Measurements from ENCODE around the gene VSX1.

The VSX1 gene

DNA sequence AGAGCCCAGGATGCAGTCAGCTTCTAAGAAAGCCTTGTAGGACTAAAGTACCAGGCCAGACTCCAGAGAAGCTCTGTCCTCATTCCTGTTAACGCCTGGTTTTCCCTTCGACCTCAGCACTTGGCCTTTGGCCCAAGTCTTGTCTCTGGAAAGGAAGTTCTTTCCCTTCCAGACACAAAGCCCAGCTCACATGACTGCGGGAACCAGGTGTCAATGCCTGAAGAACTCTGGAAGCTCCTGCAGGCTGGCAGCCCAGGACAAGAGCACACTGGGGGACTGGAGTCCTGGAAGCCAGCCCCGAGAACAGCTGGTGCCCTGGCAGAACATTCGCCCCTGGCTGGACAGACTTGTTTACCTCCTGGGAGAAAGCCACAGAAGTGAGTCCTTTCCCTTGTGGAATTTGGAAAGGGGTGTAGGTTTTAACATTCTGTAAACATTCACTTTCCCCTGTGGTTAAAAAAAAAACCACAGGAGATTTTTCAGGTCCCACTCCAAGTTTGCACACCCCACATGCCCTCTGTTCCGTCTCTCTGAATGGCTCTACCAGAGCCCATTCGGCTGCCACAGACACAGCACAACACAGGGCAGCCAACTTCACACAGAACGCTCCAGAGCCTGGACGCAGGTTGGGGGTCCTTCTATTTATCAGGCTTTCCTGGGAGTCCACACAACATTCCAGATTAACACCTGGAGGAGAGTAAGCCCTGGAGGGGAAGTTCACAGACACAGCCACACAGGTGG lies 42.1 kb downstream of the VSX1 start:
- Mint-ChIP-seq H3K9me3 (no peaks in the 10 kb centered on the region), H3K27ac (no peak overlapping the region), H3K4me1 (ENCODE audit: low read depth) (peaks cover 37% of the 10 kb centered on the region), H3K27me3 (ENCODE audit: low read depth) (no peaks in the 10 kb centered on the region), H3K36me3 (ENCODE audit: low read depth) (peaks cover 6% of the 10 kb centered on the region), H3K4me3 (no peak overlapping the region)
- DNase-seq (ENCODE audit: low spot score), result no peak

DNA sequence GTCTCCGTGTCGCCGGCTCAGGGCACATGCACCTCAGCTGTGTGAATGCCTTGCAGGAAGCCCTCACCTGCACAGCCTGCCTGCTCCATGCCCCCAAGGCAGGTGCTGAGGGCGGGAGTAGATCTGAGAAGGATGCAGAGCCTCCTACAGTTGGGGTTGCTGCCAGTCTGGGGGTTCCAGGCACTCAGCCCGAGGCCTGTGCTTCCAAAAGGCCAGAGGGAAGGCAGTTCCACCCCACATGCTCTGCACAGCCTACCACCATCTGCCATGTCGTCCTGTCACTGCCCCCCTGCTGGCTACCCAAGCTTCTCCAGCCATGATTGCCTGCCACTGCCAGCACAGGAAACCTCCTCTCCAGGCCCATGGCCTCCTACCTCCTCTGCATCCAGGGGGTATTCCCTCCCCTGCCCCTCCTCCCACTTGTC lies 43.3 kb downstream of the VSX1 start:
- DNase-seq (ENCODE audit: low spot score), result no peak
- no peak overlapping the region for H3K4me3 Mint-ChIP-seq
- H3K36me3 Mint-ChIP-seq (ENCODE audit: low read depth), result peaks cover 6% of the 10 kb centered on the region
- H3K27ac Mint-ChIP-seq, result peak overlapping the region; percentile 26
- no peaks in the 10 kb centered on the region for H3K27me3 Mint-ChIP-seq (ENCODE audit: low read depth)
- no peaks in the 10 kb centered on the region for H3K9me3 Mint-ChIP-seq
- H3K4me1 Mint-ChIP-seq (ENCODE audit: low read depth), result peaks cover 37% of the 10 kb centered on the region

DNA sequence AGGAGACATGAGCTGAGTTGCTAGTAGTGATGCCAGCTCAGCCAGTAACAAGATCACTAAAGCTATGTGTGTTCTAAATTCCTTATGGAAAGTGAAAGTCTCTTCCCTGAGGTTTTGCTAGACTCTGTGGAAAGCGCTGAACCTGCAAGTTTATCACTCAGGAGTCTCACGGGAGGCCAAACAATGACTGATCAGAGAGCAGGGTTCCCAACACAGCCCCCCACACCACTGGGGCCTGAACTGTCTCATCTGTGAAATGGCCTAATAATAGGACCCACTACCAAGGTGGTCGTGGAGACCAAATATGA lies 43.9 kb downstream of the VSX1 start:
- DNase-seq (ENCODE audit: low spot score), result no peak
- H3K9me3 Mint-ChIP-seq, result no peaks in the 10 kb centered on the region

DNA sequence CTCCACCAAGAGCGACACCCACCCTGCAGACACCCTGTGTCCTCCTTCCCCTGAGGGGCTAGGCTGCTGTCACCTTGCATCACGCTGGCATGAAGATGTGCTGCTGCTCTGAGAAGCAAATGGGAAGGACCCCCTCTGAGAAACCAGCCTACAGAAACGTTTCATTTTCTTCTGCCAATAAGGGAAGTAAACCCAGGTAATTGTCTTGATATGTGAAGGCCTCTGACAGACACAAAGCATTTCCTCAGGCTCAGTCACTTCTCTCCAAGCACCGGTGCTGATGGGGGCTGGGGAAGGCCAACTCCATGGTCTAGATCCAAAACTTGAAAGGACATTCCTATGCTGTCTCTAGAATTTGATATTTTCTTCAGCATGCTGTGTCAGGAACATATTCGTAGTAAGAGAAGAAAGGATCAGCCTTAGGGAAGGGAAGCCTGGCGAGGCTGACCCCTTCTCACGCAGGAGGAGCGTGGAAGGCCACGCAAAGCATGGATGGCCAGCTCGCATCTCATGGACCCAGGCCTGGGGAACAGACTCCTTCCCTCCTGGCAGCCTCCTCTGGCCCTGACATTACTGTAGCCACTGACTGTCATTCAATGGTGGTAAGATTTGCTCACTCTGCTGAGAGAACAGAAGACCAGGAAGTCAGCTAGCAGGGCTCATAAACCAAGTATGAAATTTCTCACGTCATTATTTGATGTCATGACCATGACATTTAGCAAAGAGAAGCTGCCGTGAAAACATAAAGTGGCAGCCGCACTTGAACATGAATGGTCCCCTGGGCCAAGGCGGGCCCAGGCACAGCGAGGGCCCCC lies 44.4 kb downstream of the VSX1 start:
- peak overlapping the region; percentile 72 for H3K4me3 Mint-ChIP-seq
- no peaks in the 10 kb centered on the region for H3K27me3 Mint-ChIP-seq (ENCODE audit: low read depth)
- no peak overlapping the region for H3K27ac Mint-ChIP-seq
- no peak for DNase-seq (ENCODE audit: low spot score)
- H3K9me3 Mint-ChIP-seq, result no peaks in the 10 kb centered on the region
- peaks cover 30% of the 10 kb centered on the region for H3K4me1 Mint-ChIP-seq (ENCODE audit: low read depth)
- peaks cover 4% of the 10 kb centered on the region for H3K36me3 Mint-ChIP-seq (ENCODE audit: low read depth)

More for the DNA sequence above, 43.9 kb downstream of the VSX1 start:
- no peak overlapping the region for H3K27ac Mint-ChIP-seq
- H3K36me3 Mint-ChIP-seq (ENCODE audit: low read depth), result peaks cover 6% of the 10 kb centered on the region
- no peaks in the 10 kb centered on the region for H3K27me3 Mint-ChIP-seq (ENCODE audit: low read depth)
- H3K4me1 Mint-ChIP-seq (ENCODE audit: low read depth), result peaks cover 34% of the 10 kb centered on the region
- H3K4me3 Mint-ChIP-seq, result no peak overlapping the region

DNA sequence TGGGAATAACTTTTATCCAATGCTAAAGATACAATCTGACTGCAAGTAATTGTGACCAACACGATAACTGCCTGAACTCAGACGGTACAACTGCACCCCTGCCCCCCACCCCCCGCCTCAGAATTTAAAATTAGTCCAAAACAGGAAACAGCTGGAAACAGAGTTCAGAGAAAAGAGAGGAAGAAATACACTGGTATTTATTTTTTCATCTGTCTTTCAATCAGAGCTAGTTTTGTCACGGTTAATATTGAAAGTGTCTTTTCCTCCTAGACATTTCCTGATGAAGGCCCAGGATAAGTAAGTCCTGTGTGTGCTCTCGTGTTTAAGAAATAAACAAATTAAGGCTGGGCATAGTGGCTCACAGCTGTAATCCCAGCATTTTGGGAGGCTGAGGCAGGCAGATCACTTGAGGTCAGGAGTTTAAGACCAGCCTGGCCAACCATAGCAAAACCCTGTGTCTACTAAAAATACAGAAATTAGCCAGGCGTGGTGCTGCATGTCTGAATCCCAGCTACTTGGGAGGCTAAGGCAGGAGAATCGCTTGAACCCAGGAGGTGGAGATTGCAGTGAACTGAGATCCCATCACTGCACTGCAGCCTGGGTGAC lies 45.5 kb downstream of the VSX1 start:
- H3K4me3 Mint-ChIP-seq, result peak overlapping the region; percentile 72
- peaks cover 28% of the 10 kb centered on the region for H3K4me1 Mint-ChIP-seq (ENCODE audit: low read depth)
- H3K36me3 Mint-ChIP-seq (ENCODE audit: low read depth), result peaks cover 4% of the 10 kb centered on the region
- no peak for DNase-seq (ENCODE audit: low spot score)
- H3K9me3 Mint-ChIP-seq, result no peaks in the 10 kb centered on the region
- H3K27me3 Mint-ChIP-seq (ENCODE audit: low read depth), result no peaks in the 10 kb centered on the region
- peak overlapping the region; percentile 81 for H3K27ac Mint-ChIP-seq

DNA sequence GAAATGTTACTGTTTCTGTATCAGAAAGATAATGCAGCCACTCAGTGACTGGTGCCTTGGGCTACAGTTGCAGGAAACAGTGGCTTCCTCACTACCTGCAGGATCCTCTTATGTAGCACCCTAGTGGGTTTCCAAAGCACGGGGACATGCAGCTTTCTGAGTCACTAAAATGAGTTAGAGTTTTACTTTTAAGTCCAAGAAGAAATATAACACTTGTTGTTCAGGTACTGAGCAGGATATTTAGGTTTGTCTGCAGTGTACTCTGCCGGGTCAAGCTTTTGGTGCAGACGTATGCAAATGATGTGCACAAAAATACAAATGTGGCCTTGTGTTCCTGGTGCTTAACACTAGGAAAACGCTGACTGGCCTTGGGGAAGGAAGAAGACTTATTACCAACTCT lies 46.0 kb downstream of the VSX1 start:
- peak overlapping the region; percentile 81 for H3K27ac Mint-ChIP-seq
- H3K9me3 Mint-ChIP-seq, result no peaks in the 10 kb centered on the region
- peaks cover 4% of the 10 kb centered on the region for H3K36me3 Mint-ChIP-seq (ENCODE audit: low read depth)
- H3K4me3 Mint-ChIP-seq, result peak overlapping the region; percentile 72
- peaks cover 28% of the 10 kb centered on the region for H3K4me1 Mint-ChIP-seq (ENCODE audit: low read depth)
- no peaks in the 10 kb centered on the region for H3K27me3 Mint-ChIP-seq (ENCODE audit: low read depth)
- no peak for DNase-seq (ENCODE audit: low spot score)

DNA sequence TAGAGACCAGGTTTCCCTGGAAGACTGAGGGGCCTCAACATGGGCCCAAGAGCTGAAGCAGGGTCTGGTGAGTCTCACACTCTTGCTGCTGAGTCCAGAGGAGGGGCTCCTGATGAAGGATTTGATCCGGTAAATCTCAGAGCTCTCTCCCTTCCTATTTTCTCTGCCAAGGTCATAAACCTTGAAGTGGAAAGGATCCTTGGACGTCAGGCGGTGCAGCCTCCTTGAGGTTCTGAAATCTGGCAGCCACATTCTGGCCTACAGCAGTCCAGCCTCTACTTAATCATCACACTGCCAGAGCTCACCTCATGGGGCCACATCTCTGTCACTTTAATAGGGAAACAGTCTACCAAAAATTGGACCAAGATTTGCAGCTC lies 48.0 kb downstream of the VSX1 start:
- H3K9me3 Mint-ChIP-seq, result no peaks in the 10 kb centered on the region
- H3K4me1 Mint-ChIP-seq (ENCODE audit: low read depth), result peaks cover 28% of the 10 kb centered on the region
- no peaks in the 10 kb centered on the region for H3K27me3 Mint-ChIP-seq (ENCODE audit: low read depth)
- no peak overlapping the region for H3K4me3 Mint-ChIP-seq
- no peak overlapping the region for H3K27ac Mint-ChIP-seq
- peaks cover 12% of the 10 kb centered on the region for H3K36me3 Mint-ChIP-seq (ENCODE audit: low read depth)
- no peak for DNase-seq (ENCODE audit: low spot score)

DNA sequence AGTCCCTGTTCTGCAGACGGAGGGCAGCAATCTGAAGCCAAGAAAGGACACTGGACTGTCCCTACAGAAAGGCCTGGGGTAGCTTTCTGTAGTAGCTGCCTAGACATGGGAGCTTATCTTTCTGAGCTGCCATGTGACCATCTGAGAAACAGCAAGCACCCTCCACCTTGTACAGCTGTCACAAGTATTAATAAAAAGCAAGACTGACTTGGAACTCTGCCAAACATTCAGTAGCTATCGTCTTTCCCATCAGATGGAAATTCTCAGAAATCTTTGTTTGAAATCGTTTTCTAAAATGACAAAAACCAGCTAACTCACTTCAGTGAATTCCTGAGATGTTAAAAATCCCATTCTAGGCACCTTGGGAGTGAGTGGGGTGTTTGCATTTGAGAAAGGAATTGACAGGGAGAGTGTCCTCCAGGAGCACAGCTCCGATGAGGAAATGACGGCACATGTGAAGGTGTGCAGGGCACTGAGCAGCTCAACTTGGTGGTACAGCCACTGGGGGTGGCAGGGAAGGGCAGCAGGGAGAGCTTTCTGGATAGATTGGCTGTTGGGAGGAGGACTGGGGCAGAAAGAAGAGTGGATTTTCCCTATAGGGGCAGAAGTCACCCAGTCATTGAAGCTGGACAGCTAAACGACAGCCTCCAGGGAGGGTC lies 48.5 kb downstream of the VSX1 start:
- no peak for DNase-seq (ENCODE audit: low spot score)
- Mint-ChIP-seq H3K4me3 (no peak overlapping the region), H3K36me3 (ENCODE audit: low read depth) (peaks cover 13% of the 10 kb centered on the region), H3K4me1 (ENCODE audit: low read depth) (peaks cover 28% of the 10 kb centered on the region), H3K9me3 (no peaks in the 10 kb centered on the region), H3K27ac (no peak overlapping the region), H3K27me3 (ENCODE audit: low read depth) (no peaks in the 10 kb centered on the region)

DNA sequence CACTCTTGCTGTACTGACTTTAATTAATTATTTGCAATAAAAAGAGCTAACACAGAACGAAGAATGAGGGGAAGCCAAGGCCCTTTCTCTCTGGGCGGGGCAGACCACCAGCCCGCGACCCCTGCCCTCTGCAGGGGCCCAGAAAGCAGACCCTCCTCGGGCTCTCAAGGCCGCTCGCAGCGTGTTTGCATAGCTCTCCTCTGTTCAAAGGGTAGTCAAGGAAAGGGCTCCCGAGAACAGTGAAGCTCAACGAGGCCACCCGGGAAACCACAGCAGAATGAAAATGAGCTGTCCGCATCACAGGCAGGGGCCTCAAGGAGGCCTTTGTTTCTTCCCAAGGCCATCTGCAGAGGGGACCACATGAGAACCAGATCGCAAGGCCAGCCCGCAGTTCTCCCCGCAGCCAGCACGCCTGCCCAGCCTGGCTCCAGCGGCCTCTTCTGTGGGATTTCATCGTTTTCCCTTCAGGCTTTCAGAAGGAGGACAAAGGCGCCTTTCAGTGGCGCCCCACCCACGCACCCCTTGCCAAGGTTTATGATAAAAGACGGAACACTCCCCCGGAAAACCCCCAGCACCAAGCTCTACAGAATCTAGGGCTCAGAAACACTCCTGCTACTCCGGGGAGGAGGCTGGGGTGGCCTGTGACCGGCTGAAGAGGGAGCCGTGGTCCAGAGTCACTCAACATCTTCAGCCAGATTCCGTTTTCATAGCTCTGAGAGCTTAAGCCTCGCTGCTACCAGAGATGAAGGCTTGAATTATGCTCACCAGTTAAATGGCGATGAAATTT lies 49.3 kb downstream of the VSX1 start:
- DNase-seq (ENCODE audit: low spot score), result no peak
- no peaks in the 10 kb centered on the region for H3K9me3 Mint-ChIP-seq
- no peaks in the 10 kb centered on the region for H3K27me3 Mint-ChIP-seq (ENCODE audit: low read depth)
- no peak overlapping the region for H3K27ac Mint-ChIP-seq
- peaks cover 22% of the 10 kb centered on the region for H3K4me1 Mint-ChIP-seq (ENCODE audit: low read depth)
- no peak overlapping the region for H3K4me3 Mint-ChIP-seq
- peaks cover 16% of the 10 kb centered on the region for H3K36me3 Mint-ChIP-seq (ENCODE audit: low read depth)

DNA sequence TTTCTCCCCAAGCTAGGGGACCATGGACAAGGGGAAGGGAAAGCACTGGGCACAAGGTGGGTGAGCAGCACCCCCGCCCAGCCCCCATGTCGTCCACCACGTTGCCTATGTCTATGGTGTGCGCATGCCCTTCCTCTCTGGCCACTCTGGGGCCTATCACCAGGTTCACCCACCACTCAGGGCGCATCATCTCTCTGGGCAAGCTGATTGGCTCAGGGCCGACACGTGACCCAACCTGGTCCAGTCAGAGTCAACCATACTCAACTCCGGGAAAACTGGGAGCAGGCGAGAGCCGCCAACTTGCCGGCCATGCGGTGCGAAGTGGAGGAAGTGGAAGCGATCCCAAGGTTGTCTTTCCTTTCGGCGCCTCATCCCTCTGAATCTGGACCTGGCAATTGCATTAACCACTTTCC lies 49.9 kb downstream of the VSX1 start:
- Mint-ChIP-seq H3K9me3 (no peaks in the 10 kb centered on the region), H3K36me3 (ENCODE audit: low read depth) (peaks cover 19% of the 10 kb centered on the region), H3K27ac (no peak overlapping the region), H3K4me1 (ENCODE audit: low read depth) (peaks cover 16% of the 10 kb centered on the region), H3K4me3 (no peak overlapping the region), H3K27me3 (ENCODE audit: low read depth) (no peaks in the 10 kb centered on the region)
- DNase-seq (ENCODE audit: low spot score), result no peak

DNA sequence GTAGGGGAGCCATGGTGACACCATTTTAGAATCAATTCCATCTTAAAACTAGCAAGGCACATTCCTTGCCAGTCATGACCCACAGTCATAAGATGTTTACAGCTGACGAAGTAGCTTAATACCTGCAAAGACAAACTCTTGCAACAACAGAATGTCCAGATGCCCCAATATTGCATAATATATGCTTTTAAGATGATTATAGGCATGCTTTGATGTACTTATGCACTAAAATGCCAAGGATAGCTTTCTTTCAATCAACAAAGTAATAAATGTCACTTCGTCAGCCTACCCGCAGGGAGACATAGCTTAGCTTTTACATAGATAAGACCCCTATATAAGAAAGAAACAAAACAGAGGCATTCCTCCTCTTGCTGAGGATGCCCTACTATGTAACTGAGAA lies 50.7 kb downstream of the VSX1 start:
- Mint-ChIP-seq H3K4me1 (ENCODE audit: low read depth) (peaks cover 8% of the 10 kb centered on the region), H3K27ac (no peak overlapping the region), H3K9me3 (no peaks in the 10 kb centered on the region), H3K4me3 (no peak overlapping the region), H3K36me3 (ENCODE audit: low read depth) (peaks cover 19% of the 10 kb centered on the region), H3K27me3 (ENCODE audit: low read depth) (no peaks in the 10 kb centered on the region)
- DNase-seq (ENCODE audit: low spot score), result no peak

DNA sequence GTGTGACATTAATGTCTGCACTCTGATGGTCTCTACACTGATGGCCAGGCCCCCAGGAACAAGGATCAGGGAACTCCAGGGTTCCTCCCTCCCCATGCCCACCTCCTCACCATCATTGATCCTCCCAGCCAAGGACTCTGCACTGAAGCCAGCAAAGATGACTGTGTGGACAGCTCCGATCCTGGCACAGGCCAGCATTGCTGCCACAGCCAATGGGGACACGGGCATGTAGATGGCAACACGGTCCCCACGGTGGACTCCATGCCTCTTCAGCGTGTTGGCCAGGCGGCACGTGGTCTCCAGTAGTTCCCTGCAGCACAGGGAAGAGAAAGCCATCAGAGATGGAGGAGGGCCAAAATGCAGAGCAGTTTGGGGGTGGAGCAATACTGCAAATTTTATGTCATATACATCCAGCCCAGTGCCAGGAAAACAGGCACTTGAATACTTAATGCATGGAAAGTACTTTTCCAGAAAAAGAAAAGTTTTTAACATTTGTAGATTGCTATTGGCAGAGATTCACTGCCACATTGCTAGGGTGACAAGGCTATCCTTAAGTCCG lies 51.2 kb downstream of the VSX1 start:
- no peak overlapping the region for H3K4me3 Mint-ChIP-seq
- H3K27ac Mint-ChIP-seq, result no peak overlapping the region
- no peak for DNase-seq (ENCODE audit: low spot score)
- peaks cover 4% of the 10 kb centered on the region for H3K4me1 Mint-ChIP-seq (ENCODE audit: low read depth)
- no peaks in the 10 kb centered on the region for H3K27me3 Mint-ChIP-seq (ENCODE audit: low read depth)
- no peaks in the 10 kb centered on the region for H3K9me3 Mint-ChIP-seq
- peaks cover 15% of the 10 kb centered on the region for H3K36me3 Mint-ChIP-seq (ENCODE audit: low read depth)

DNA sequence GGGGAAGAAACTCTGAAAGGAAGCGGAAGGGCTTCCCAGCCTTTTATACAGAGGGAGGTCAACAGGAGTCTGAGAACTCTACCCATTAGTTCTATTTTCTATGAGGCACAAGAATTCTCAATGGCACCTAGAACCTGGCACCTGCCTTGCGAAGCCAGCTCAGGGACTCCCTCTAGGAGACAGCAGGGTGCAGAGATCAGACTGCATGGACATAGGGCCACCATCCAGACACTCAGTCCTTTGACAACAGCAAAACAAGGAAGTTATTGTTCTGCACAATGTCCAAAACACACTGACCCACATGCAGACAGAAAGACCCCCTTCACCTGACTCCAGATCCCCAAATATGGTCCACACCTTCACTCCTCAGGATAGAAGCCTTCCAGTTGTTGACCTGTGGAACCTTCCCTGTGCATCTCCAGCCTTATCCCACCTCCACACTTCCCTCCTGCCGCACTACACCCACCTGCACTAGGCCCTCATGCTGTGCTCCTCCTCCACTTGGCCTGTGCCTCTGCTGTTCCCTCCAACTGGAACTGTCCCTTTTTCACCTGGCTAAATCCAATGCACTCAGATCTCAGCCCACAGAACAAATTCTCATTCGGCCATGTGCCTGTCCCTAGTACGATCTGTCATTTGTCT lies 51.8 kb downstream of the VSX1 start:
- no peak overlapping the region for H3K4me3 Mint-ChIP-seq
- no peak for DNase-seq (ENCODE audit: low spot score)
- no peaks in the 10 kb centered on the region for H3K27me3 Mint-ChIP-seq (ENCODE audit: low read depth)
- H3K36me3 Mint-ChIP-seq (ENCODE audit: low read depth), result peaks cover 15% of the 10 kb centered on the region
- no peak overlapping the region for H3K27ac Mint-ChIP-seq
- H3K4me1 Mint-ChIP-seq (ENCODE audit: low read depth), result peaks cover 2% of the 10 kb centered on the region
- H3K9me3 Mint-ChIP-seq, result no peaks in the 10 kb centered on the region

Data from T-helper 2 cell treated with Interferon-gamma antibody and Interleukin-4, amounts not matched to agents 5 μg/mL and 100 μg/mL, for 36 hours (primary cell).